GM23338 (cell line): ENCODE results near the gene COA6. TPM values are rescaled to one million over a fixed set of nuclear protein-coding genes. Genes with fewer than 3 reads are reported as not detected.

Experiments used
- ATAC-seq: fragments of 200-7000 bp; cut with Tn5 transposase; 3 replicates; pipeline ENCODE4 v1.9.1; 2020
- DNase-seq: peaks from one replicate; pipeline ENCODE4 v3.0.0-alpha.2; 2015; ENCODE audit warnings: low spot score
- H2AFZ ChIP-seq: fragments of 200-600 bp; sonication (generic); 2 replicates; pipeline ENCODE4 v1.8.0; 2016; ENCODE audit warnings: antibody characterized with exemption, mild to moderate bottlenecking, moderate library complexity
- H3F3A ChIP-seq: fragments of 200-600 bp; sonication (generic); replicated peaks from 2 replicates; pipeline ENCODE4 v1.8.0; 2017; ENCODE audit warnings: antibody characterized with exemption, mixed run types, low read depth
- H3K27ac ChIP-seq: fragments of 200-600 bp; sonication (generic); 2 replicates; pipeline ENCODE4 v1.6.1; 2016; ENCODE audit warnings: low read depth
- H3K27me3 ChIP-seq: fragments of 200-600 bp; sonication (generic); 2 replicates; pipeline ENCODE4 v1.8.0; 2016; ENCODE audit warnings: mild to moderate bottlenecking, mixed run types, moderate library complexity; ENCODE audit not compliant: insufficient read depth
- H3K36me3 ChIP-seq: fragments of 200-600 bp; sonication (generic); 2 replicates; pipeline ENCODE4 v1.8.0; 2016; ENCODE audit warnings: mild to moderate bottlenecking; ENCODE audit not compliant: insufficient read depth
- H3K4me1 ChIP-seq: fragments of 200-600 bp; sonication (generic); 2 replicates; pipeline ENCODE4 v1.8.0; 2016; ENCODE audit warnings: mild to moderate bottlenecking, moderate library complexity; ENCODE audit not compliant: insufficient read depth
- H3K4me2 ChIP-seq: fragments of 200-600 bp; sonication (generic); 2 replicates; pipeline ENCODE4 v1.7.1; 2017; ENCODE audit warnings: mixed run types
- H3K4me3 ChIP-seq: fragments of 200-600 bp; sonication (generic); 2 replicates; pipeline ENCODE4 v1.6.1; 2016; ENCODE audit warnings: mixed run types
- H3K79me2 ChIP-seq: fragments of 200-600 bp; sonication (generic); replicated peaks from 2 replicates; pipeline ENCODE4 v1.8.0; 2017; ENCODE audit warnings: mild to moderate bottlenecking; ENCODE audit not compliant: insufficient read depth
- H3K9me2 ChIP-seq: fragments of 200-600 bp; sonication (generic); 2 replicates; pipeline ENCODE4 v1.8.0; 2017; ENCODE audit not compliant: insufficient read depth
- H4K20me1 ChIP-seq: fragments of 200-600 bp; sonication (generic); replicated peaks from 2 replicates; pipeline ENCODE4 v1.8.0; 2017; ENCODE audit warnings: mild to moderate bottlenecking; ENCODE audit not compliant: insufficient read depth
- H3K27ac Mint-ChIP-seq: 2 replicates; pipeline ENCODE4 v1.8.0; 2020; ENCODE audit warnings: inconsistent platforms, mild to moderate bottlenecking, moderate library complexity, mixed read lengths
- H3K27me3 Mint-ChIP-seq: 3 replicates; pipeline ENCODE4 v1.8.0; 2022; ENCODE audit warnings: low read depth, mild to moderate bottlenecking, moderate library complexity, mixed read lengths, inconsistent platforms; ENCODE audit not compliant: insufficient read depth, poor library complexity
- H3K36me3 Mint-ChIP-seq: 3 replicates; pipeline ENCODE4 v1.8.0; 2021; ENCODE audit warnings: low read depth, mild to moderate bottlenecking, inconsistent platforms, moderate library complexity, mixed read lengths
- H3K4me1 Mint-ChIP-seq: 3 replicates; pipeline ENCODE4 v1.8.0; 2020; ENCODE audit warnings: mild to moderate bottlenecking, inconsistent platforms, mixed read lengths
- H3K4me3 Mint-ChIP-seq: 3 replicates; pipeline ENCODE4 v1.8.0; 2021; ENCODE audit warnings: moderate library complexity, mild to moderate bottlenecking, inconsistent platforms, mixed read lengths
- H3K9me3 Mint-ChIP-seq: 3 replicates; pipeline ENCODE4 v1.8.0; 2020; ENCODE audit warnings: moderate library complexity, mild to moderate bottlenecking, inconsistent platforms, mixed read lengths
- CREB1 ChIP-seq: fragments of 250-450 bp; sonication (Bioruptor Pico); IDR thresholded peaks from 2 replicates; pipeline ENCODE4 v1.5.0; 2020; ENCODE audit warnings: low read depth, mild to moderate bottlenecking, moderate library complexity
- CTCF ChIP-seq, 2 experiments: fragments of 200-600 bp in 1 of 2; sonication (generic) in 1 of 2; conservative IDR thresholded peaks; 2 replicates each; pipeline versions ENCODE4 v1.5.1 to v1.6.1; 2016 to 2017; ENCODE audit warnings: antibody characterized with exemption in 2 of 2, low read depth in 2 of 2, mild to moderate bottlenecking in 2 of 2, moderate library complexity in 1 of 2
- ETS1 ChIP-seq: IDR thresholded peaks from 2 replicates; pipeline ENCODE4 v1.6.1; 2016; ENCODE audit warnings: antibody characterized with exemption
- EZH2phosphoT487 ChIP-seq: fragments of 200-600 bp; sonication (generic); IDR thresholded peaks from one replicate; pipeline ENCODE4 v1.8.1; 2018; ENCODE audit warnings: antibody characterized with exemption; ENCODE audit not compliant: unreplicated experiment
- NANOG ChIP-seq: IDR thresholded peaks from 2 replicates; pipeline ENCODE4 v1.6.1; 2016; ENCODE audit warnings: antibody characterized with exemption, borderline replicate concordance
- STAT1 ChIP-seq: IDR thresholded peaks from one replicate; pipeline ENCODE4 v1.6.1; 2016; ENCODE audit warnings: antibody characterized with exemption; ENCODE audit not compliant: unreplicated experiment
- ZNF114 ChIP-seq: fragments of 250-450 bp; sonication (Bioruptor Pico); IDR thresholded peaks from 2 replicates; pipeline ENCODE4 v1.5.0; 2020; ENCODE audit warnings: mild to moderate bottlenecking, moderate library complexity
- ZNF331 ChIP-seq: fragments of 250-450 bp; sonication (Bioruptor Pico); IDR thresholded peaks from 2 replicates; pipeline ENCODE4 v1.5.0; 2020; ENCODE audit warnings: low read depth, mild to moderate bottlenecking, moderate library complexity
- polyA plus RNA-seq: library from polyadenylated mRNA; unstranded; fragments of >200 nt; fragmentation: Nextera tagmentation; extraction: Ambion mirVana; gene quantifications from 2 replicates; pipeline ENCODE4 v1.2.1, GENCODE V29; 2016
- total RNA-seq: library from RNA; depleted of rRNA; stranded (reverse); fragments of >200 nt; shearing (Covaris generic); gene quantifications from 2 replicates; pipeline ENCODE4 v1.2.3, GENCODE V29; 2014

COA6 gene
- total and polyA plus RNA-seq, 2 experiments from 2014 or later, result 20.7 to 156 TPM

GRCh38 chr1:234361102-234361603 is 12.1 kb upstream of the COA6 start:
- Histone ChIP-seq H4K20me1 (no peaks in the 10 kb centered on the region), H3K4me1 (no peaks in the 10 kb centered on the region), H3K4me3 (no peak overlapping the region), H3K79me2 (no peaks in the 10 kb centered on the region), H3F3A (no peaks in the 10 kb centered on the region), H3K36me3 (no peaks in the 10 kb centered on the region), H3K27ac (no peak overlapping the region), H3K27me3 (no peaks in the 10 kb centered on the region), H3K4me2 (no peak overlapping the region), H2AFZ (no peak overlapping the region; the same call in 1 of the 2 replicates), H3K9me2 (peaks cover 6% of the 10 kb centered on the region; the same call in 1 of the 2 replicates)
- Mint-ChIP-seq H3K27me3 (peaks cover 2% of the 10 kb centered on the region), H3K36me3 (no peaks in the 10 kb centered on the region), H3K4me3 (no peak overlapping the region), H3K9me3 (no peaks in the 10 kb centered on the region), H3K27ac (no peak overlapping the region), H3K4me1 (no peaks in the 10 kb centered on the region)
- TF ChIP-seq STAT1, result no peak
- DNase-seq (no peak), ATAC-seq (no peak)

GRCh38 chr1:234362558-234362957 is 10.7 kb upstream of the COA6 start:
- Histone ChIP-seq H4K20me1 (no peaks in the 10 kb centered on the region), H3K4me1 (no peaks in the 10 kb centered on the region), H3K36me3 (no peaks in the 10 kb centered on the region), H3K9me2 (0 out of 2 replicates have a peak, but pooled peaks cover 3% of the 10 kb centered on the region), H3K4me3 (no peak overlapping the region), H3F3A (no peaks in the 10 kb centered on the region), H3K4me2 (no peak overlapping the region), H2AFZ (no peak overlapping the region; the same call in 1 of the 2 replicates), H3K27me3 (no peaks in the 10 kb centered on the region), H3K79me2 (no peaks in the 10 kb centered on the region), H3K27ac (no peak overlapping the region)
- no peak for DNase-seq
- H3K27me3 Mint-ChIP-seq, result peaks cover 2% of the 10 kb centered on the region
- no peaks in the 10 kb centered on the region for H3K4me1 Mint-ChIP-seq
- no peaks in the 10 kb centered on the region for H3K36me3 Mint-ChIP-seq
- ATAC-seq, result no peak
- no peak for TF ChIP-seq CREB1
- TF ChIP-seq ZNF114 (CRISPR knock-in tag), result no peak
- no peak for TF ChIP-seq NANOG
- TF ChIP-seq EZH2phosphoT487, result no peak
- no peak for TF ChIP-seq CTCF (conservative IDR thresholded peaks at IDR 0.05; ENCODE audit: low read depth in 2 of 2)
- TF ChIP-seq ZNF331 (CRISPR knock-in tag), result no peak
- no peak for TF ChIP-seq ETS1
- H3K4me3 Mint-ChIP-seq, result no peak overlapping the region
- H3K27ac Mint-ChIP-seq, result no peak overlapping the region
- H3K9me3 Mint-ChIP-seq, result no peaks in the 10 kb centered on the region
